GM18870 (cell line): Measurements from ENCODE around the gene KCNQ1.

Source experiments
- ATAC-seq: cut with Tn5 transposase; IDR thresholded peaks from one replicate; pipeline ENCODE4 v1.9.1; 2021; ENCODE audit warnings: moderate library complexity; ENCODE audit not compliant: unreplicated experiment

Gene KCNQ1

DNA sequence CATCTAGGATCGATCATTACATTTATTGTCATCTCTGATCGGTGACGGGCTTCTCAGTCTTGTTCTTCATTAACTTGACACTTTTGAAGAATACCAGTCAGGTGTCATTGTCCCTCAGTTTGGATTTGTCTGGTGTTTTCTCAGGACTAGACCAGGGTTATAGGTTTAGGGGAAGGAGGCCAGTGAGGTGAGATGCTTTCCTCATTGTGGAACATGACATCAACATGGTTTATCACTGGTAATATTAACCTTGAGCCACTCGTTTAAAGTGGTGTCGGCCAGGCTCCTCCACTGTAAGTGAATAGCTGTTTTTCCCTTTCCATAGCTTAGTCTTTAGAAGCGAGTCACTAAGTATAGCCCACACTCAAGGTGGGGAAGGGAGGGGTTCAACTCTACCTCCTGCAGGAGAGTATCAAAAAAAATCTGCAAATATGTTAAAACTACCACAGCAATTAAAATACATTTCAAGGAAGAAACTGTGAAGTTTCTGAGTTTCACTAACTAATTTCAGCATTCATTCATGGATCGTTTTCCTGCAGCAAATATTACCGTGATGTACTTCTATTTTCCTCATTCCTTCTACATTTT is 213.0 kb downstream of the KCNQ1 start:
- no peak for ATAC-seq

DNA sequence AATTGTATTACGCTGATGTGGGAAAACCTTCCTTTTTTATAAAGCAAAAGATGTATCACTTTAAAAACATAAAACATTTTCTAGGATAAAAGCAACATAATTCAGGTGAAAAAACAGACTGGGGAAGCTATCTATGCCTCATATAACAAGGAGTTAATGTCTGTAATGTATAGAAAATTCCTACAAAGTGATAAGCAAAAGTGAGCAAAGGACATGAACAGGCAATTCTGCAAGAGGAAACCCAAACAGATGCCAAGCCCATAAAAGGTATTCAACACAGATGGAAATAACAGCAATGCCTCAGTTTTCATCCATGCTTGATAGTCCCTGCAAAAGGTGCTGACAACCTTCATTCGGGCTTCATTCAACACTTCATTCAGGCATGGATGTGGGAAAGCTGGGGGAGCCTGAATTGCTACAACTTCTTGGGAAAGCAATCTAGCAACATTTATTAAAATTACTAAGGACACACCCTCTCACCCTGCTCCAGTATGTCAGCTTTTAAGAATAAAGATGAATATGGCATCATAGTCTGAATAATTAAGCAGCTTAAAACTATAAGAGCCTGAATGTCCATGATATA is 215.6 kb downstream of the KCNQ1 start:
- no peak for ATAC-seq

DNA sequence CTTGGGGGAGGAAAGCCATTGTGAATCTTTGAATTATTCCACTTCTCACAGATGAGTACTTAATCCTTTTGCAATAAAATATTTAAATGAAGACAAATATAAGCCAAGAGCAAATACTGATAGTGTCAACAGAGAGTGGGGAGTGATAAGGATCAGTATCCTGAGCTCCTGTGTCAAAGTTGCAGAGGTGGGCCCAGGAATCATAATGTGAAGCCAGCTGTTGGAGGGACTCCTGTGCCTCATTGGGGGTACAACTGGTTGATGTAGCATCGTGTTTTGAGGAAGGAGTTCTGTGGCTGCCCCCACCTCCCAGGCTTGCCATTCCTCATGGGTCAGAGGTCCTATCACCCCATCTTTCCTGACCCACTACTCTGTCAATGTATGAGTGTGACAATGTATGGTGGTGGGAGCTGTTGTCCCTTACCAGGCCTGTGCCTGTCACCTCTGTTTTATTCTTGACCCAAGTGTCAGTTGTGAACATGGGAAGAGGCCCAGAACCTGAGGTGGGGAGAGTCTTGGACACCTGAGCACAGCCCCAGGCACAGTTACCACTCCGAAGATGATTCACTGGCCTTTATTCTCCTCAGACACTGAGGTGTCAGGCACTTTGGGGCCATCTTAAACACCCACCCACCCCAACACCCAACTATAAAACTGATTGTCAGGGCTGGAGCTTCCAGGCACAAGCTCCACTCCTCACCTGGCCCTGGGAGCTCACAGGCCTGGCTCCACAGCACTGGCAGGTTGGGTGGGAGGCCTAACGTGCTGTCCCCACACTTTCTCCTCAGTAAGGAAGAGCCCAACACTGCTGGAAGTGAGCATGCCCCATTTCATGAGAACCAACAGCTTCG is 216.6 kb downstream of the KCNQ1 start:
- no peak for ATAC-seq

DNA sequence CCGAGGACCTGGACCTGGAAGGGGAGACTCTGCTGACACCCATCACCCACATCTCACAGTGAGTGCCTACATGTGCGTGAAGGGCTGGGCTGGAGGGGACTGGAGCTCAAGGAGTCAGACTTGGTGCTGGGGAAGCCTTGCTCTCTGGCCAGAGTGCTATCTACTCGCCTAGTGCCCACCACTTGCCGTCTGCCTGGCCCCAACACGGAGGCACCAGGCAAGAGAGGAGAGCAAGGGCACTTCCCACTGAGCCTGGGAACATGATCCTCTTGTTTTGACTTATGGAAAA is 217.2 kb downstream of the KCNQ1 start:
- no peak for ATAC-seq

DNA sequence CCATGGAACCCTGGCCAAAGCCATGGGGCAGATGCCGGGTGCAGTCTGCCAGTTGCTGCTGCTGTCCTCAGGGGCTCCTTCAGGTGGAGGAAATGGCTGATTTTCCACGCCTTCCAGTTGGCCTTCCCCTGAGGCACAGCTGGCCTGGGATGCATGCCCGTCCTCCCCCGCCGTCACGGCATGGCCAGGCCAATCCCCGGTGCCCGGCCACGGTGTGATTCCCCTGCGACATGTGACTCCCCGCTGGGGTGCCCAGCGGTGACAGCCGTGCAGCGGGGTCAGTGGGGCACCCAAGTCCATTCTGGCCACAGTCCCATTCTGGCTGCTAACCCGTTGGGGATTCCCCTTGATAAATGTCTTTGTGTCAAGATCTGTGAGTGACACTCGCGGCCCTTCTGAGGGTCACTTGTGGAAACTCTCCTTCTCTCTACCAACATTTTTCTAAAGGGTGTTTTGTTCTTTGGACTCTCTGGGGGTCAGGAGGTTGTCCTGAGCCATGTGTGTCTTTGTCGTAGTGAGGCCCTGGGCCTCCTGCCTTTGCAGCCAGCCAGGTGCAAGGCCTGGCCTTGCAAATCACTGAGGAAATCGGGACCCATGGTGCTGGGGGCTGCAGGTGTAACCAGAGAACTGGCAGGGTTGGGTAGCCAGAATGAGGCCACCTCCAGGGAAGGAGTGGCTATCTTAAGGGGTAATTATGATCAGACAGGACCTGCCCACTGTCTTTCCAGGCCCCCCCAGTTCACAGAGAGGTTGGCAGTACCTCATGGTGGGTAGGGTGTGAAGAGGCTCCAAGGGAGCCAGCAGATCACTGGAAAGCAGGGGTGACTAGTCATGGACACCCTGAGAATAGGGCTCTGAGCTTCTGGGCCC is 217.9 kb downstream of the KCNQ1 start:
- ATAC-seq: no peak

DNA sequence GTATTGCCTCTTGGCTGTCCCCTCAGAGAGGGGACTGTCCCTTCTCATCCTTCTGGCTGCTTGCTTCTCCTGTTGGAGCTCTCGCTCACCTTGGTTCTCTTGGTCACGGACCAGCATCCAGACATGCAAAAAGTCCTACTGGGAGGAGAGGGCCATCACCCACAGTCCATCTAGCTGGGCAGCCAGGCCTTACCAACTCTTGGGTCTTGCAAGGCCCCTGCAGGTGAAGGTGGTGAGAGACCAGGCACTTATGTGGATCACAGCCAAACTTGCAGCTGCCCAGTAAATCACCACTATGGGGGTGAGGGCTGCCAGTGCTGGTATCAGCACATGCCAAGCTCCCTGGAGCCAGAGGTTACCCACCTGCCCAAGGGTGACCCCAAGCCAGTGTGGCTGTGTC is 218.7 kb downstream of the KCNQ1 start:
- no peak for ATAC-seq

DNA sequence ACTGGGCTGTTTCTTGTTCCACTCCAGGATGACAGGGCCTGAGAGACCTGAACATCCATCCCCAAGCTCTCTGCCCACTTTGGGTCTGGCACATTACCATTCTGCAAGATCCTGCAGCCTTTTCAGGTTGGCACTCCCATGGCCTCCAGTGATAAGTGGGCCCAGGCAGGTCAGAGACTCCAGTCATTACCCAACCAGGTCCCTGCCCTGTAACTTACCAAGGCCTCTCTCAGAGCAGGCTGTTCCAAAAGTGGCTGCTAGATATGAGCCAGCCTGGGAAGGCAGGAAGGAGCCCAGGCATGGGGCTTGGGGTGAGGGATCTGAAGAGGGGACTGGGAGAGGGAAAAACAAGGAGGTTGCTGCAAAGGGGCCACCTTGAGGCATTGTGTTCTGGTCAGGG is 219.1 kb downstream of the KCNQ1 start:
- ATAC-seq: no peak

DNA sequence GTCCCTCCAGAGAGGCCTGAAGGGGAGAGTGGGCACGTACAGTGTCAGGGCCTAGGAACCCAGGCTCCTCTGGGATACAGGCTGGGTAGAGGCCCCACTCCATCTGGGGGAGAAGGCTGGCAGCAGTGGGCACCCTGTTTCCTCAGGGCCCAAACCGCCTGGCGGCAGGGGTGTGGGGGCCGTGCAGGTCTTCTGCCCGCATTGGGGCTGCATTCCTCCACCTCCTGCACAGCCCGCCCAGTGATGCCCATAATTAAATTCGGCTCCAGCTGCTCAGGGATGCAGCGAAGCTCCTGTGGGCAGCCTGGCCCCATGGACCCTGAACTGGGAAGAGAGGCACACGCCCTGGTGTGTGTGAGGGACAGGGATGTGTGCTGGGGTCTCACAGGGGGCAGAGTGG is 219.6 kb downstream of the KCNQ1 start:
- no peak for ATAC-seq

DNA sequence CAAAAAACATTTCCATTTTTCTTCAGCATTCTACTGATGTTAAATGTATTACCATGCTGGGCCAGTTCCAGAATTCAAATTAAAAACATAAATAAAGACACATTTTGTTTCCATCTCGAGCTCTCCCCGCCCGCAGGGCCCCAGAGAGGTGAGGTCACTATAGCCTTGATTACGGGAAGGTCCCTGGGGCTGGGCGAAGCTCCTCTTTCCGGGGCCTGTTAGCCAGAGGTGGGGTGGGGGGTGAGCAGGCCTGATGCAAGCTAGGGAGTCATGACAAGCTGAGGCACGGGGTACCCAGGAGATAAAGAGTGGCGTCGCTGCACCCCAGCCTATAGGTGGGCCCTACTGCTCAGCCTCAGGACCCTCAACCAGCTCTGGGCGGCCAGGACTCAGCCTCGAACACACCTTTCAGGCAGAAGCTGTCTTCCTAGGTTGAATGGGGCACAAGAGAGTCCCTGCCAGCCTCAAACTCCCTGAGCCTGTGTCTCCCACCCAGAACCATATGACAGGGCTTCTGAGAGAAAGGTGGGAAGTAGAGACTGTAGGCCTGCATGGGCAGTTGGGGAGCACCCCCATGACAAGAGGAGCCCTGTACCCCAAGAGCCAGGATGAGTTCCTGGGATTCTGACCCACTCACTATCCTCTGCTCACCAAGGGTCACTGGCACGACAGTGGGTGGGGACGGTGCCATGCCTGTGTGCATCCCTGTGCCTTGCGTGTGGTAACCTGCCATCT is 220.2 kb downstream of the KCNQ1 start:
- no peak for ATAC-seq

DNA sequence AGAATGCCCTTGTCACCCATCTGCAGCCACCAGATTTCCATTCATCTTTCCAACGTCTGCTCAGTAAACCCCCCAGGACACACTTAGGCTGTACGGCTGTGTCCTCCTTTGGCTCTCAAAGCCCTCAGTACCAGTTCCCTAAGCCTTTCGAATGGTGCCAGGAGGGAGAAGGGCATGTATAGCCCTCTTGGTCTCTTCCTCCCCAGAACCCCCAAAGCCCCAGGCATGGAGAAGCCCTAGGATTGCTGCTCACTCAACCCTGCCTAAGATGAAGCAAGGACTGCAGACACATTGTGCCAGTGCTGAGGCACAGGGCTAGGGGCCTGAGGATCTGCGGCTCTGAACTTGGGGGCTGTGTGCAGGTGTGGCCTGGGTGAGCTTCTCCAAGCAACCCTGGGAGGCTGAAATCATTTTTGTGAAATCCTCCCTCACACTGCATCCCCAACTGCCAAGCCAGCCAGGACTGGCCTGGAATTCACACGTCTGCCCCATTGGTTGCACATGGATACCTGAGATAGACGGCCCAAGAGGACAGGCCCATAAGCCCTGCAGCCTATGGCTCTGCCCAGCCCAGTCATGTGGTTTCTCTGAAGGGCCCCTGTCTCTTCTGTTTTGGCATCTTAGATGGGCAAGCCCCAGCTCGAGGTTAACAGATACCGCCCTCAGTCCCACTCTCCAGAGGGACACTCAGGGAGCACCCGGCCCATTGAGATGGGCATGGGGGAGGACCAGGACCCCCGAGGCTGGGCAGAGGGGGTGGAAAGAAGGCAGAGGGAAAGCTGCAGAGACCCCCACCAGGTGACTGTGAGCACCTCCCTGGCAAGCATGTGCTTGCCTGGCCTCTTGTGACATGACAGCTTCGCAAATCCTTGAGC is 221.0 kb downstream of the KCNQ1 start:
- ATAC-seq: no peak

DNA sequence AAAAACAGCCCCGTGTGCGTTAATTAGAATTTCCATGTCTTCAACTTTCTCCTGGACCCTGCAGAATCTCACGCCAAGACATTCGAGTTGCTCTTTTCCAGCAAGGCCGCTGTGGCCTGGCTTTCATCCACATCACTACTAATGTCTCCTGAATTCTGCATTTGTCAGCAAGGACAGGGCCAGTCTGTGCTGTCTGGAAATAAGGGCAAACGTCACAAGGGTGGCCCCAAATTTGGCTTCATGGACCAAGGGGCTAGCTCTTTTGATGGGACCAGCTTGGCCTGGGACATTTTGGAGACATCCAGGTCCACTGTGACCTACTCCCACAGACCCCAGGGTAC is 221.6 kb downstream of the KCNQ1 start:
- no peak for ATAC-seq

DNA sequence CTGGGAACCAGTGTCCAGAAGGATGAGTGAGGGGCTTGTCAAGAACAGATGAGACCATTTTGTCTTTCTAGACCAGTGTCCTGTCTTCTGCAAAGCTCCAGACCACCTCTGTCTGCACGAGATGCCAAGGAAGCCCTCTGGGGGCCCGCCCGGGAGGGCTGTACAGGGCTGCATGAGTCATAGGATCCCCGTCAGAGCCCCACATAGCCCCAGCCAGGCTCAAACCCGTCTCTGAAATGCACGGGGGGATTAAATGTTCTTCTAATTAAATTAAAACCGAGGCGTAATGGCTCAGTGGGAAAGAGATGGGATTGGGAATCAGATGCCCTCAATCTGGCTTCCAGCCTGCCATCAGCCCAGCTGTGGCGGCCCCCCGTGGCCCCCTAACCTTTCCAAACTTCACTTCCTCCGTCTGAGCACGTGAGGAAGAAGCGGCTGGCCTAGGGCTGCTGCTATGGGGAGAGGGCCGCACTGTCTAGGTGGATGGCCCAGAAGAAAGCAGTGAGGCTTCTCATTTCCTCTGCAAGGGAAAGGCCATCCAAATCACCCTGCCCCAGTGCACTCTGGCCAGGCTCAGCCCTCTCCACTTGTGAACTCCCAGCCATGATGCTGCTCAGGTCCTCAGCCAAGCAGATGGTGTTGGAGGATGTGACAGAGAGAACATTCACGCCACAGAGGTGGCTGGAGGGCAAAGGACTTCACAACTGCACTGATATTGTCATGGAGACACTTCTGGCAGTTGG is 222.2 kb downstream of the KCNQ1 start:
- no peak for ATAC-seq

DNA sequence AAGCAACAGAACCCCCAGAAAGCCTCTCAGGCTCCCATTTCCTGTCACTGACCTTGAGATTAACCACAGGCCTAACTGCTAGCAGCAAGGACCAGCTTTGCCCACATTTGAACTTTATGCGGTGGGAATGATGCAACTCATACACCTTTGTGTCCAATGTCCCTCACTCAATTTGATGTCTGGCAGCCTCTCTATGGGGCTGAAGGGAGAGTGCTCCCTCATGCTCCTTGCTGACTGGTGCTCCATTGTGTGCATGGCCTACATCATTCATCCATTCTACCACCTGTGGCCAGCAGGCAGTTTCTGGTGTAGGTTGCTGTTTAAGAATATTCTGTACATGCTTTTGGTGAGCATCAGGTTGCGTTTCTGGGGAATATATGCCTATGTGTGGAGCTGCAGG is 223.1 kb downstream of the KCNQ1 start:
- ATAC-seq: no peak

DNA sequence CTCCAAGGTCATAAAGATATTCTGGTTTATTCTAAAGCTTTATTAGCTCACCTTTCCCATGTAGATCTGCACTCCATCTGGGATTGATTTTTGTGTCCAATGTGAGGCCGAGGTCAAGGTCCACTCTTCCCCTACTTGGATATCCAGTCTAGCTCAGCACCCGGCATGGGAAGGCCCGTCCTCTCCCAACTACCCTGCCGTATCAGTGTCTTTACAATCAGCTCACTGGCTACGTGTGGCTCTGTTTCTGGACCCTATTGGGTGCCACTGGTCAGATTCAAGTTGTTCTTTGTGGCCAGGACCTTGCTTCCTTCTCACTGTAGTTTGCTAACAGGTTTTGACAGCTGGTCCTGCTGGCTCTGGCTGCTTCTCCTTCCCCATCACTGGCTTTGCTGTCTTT is 224.1 kb downstream of the KCNQ1 start:
- ATAC-seq: no peak

DNA sequence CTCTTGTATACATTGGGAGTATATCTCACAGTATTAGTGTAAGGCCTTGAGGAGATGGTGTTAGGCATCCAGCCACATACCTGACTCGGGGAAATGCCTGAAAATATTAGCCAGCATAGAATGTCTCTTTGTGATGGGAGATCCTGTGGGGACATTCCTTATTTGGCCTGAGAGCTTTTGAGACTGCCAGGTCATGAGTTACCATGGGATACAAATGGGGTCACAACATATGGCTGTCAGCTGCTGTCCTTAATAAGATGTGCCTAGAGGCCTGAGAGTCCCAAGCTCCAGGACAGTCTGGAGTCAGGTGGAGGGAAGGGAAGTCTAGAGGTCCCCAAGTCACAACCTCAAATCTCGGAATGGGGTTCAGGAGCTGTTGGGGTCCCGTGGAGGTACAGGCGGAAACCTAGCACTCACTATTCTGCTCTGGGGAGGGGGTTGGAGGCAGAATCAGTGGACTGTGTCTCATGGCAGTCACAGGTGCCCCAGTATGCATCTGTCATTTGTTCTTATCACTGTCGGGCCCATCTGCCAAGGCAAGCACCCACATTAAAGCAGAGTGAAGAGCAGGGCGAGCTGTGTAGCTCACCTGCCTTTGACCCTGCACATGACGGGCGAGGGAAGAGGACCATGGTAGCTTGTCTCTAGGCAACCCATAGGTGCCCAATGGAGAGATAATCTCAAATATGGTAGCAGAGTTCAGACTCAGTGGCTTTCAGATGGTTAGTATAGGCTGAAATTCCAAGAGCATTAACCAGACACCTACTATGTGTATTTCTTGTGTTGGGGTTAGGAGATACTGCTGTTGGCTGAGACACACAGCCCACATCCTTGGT is 225.0 kb downstream of the KCNQ1 start:
- ATAC-seq: no peak

DNA sequence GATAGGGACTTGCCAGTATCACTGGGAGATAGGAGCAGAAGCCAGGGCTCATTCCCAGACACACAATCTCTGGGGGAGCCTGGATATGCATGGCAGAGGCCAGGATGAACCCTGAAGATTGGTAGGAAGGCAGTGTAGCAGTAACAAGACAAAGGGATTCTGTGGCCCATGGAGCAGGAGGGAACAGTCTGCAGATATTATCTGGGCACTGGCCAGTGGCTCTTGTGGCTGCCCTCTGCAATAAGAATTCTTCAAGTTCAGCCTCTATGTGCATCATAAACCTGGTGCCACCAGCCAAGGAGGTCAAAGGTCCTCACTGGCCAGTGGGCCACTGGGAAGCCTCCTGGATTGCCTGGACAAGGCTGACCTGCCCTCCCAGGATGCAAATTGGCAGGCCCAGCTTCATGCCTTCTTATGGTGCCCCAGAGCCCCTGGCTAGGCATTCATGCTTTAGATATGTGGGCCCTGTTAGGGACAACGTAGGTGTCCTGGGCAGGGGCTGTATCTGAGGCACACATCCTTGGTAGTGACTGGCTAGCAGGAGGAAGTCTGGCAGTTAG is 225.8 kb downstream of the KCNQ1 start:
- ATAC-seq: no peak

DNA sequence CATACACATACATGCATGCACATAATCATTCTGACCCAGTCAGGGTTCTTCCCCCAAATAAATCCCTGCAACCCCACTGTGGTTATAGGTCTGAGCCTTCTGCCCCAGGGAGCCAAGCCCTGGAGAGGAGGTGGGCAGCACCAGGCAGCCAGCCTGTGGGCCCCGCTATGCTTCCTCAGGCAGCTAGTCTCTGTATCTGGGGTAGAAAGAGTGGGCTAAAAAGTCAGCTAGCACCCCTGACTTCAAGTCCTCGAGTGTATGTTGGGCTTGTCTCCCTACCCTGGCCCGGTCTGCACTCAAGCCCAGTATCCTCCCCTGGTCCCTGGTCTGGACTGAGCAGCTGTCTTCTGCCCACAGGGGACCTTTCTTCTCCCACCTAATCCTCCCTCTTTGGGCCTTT is 226.9 kb downstream of the KCNQ1 start:
- no peak for ATAC-seq

DNA sequence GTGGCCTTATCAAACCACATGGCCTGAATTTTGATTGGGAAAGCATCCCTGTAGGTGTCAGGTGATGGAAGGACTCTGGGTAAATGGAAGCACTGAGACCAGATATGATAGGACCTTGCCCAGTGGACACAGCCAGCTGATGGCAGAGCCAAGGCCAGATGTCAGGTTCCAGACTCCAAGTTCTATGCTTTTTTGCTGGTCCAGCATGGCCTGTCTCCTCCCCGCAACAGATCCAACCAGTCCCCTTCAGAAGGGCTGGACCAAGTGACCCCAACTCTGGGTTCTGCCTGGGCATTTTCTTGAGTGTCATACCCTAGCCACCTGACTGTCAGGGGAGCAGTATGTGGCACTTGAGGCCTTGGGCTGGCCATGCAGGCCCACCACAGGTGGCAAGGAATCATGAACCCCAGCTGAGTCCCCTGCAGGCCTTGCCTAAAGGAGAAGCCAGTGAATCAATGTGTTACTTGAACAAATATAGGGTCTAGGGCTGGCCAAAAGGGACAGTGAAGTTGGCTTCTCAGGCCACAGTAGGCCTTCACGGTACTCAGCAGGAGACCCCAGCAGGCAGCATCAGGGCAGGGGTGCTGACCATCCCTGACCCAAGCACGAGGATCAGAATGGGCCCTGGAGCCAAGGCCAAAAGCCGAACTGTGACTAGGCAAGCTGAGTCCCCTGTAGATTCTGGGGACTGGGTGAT is 227.9 kb downstream of the KCNQ1 start:
- no peak for ATAC-seq
